Middle frontal gyrus (tissue), 1 donor: ENCODE results near the gene GRM3.
"Not testable (repeated sequence)": the region's sequence is repeated elsewhere in the genome, so short reads cannot be mapped to it uniquely, and the experiment has no call there.

Experiments used
- DNase-seq: peaks from one replicate; pipeline ENCODE4 v3.0.0-alpha.2; 2015; ENCODE audit warnings: low spot score; ENCODE audit errors: extremely low spot score

The GRM3 gene

DNA sequence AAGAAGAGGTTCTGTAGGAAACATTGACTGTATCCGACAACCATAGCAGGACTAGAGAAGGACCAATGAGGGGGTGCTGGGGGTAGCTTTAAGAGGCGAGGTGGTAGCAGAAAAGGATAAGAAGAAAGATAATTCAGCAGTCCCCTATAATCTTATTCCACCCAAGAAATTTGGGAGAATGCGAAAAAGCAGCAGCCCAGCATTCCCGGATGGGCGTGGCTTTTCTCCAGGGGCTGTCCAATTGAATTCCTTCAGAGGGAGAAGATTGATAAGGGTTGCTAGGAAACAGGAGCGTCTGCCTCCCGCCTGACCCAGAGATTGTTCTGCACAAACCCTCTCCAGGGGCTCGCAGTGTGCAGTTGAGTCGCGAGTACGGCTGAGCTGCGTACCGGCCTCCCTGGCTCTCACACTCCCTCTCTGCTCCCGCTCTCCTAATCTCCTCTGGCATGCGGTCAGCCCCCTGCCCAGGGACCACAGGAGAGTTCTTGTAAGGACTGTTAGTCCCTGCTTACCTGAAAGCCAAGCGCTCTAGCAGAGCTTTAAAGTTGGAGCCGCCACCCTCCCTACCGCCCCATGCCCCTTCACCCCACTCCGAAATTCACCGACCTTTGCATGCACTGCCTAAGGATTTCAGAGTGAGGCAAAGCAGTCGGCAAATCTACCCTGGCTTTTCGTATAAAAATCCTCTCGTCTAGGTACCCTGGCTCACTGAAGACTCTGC lies at the start of gene GRM3:
TSS of gene GRM3 (plus strand) at position 349 of the 721 bp plus-strand sequence. CDS start 121,237 bp downstream, outside the sequence.
- DNase-seq: peak; percentile 77

DNA sequence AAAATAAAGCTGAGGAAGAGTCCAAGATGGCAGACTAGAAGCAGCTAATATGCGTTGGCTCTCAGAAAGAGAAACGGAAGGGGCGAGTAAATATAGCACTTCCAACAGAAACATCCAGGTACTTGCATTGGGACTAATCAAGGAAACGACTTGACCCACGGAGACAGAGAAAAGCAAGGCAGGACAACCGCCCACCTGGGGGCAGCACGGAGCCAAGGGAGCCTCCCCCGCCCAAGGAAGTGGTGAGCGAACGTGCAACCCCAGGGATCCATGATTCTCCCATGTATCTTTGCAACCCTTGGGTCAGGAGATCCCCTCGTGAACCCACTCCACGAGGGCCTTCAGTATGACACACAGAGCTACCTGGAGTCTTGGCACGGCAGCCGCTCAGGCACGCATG lies 45.4 kb upstream of the GRM3 start:
- DNase-seq: no peak

DNA sequence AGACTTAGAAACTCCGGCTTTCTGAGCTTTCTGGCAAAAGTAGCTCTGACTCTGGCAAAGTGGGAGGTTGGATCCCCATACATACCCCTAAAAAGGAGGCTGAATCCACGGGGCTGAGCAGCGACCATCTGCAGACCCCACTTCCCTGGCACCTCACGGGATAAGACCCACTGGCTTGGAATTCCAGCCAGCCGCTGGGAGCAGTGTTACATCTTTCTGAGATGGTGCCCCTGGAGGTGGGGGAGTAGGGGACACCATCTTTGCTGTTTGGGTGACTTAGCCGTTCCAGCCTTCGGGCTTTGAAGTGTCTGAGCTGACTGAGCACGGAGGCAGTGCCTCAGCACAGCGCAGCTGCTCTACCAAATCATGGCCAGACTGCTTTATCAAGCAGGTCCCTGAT lies 45.0 kb upstream of the GRM3 start:
- no peak for DNase-seq

DNA sequence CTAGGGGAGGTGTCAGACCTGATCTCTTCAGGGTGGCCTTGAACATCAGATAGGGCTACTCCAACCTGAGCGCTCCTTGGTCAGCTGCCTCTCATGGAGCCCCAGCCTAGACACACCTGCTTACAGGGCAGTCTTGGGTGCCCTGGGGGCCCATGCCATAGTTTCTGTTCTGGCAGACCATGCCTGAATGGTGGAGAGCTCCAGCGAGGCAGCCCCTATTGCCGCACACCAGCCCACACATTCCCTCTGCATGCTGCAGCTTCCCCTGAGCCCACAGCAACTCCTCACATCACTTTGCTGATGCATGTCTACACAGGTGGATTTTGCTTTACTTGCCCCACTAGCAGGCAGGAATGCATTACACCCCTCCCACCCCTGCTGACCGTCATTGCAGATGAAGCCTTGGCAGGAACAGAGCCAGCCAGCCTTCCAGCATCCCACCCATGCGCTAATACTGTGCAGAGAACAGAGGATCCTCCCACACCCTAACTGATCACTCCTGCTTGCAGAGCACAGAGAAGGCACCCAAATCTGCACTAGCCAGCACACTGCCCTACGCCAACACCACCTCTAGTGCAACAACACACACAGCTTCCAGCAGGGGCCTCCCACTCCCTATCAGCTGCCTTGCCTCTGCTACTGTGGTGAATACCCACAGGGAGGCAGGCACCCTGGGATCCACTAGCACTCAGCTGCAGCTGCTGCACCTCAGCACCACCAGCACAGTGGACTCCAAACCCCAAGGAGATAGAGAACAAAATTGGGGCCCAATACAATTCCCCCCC lies 43.0 kb upstream of the GRM3 start:
- peak; percentile 61 for DNase-seq

DNA sequence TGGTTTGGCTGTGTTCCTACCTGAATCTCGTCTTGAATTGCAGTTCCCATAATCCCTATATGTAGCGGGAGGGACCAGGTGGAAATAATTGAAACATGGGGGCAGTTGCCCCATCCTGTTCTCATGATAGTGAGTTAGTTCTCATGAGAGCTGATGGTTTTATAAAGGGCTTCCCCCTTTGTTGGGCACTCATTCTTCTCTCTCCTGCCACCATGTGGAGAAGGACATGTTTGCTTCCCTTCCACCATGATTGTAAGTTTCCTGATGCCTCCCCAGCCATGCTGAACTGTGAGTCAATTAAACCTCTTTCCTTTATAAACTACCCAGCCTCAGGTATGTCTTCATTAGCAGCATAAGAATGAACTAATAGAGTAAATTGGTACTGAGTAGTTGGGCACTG lies 28.0 kb upstream of the GRM3 start:
- DNase-seq: not testable (repeated sequence)

DNA sequence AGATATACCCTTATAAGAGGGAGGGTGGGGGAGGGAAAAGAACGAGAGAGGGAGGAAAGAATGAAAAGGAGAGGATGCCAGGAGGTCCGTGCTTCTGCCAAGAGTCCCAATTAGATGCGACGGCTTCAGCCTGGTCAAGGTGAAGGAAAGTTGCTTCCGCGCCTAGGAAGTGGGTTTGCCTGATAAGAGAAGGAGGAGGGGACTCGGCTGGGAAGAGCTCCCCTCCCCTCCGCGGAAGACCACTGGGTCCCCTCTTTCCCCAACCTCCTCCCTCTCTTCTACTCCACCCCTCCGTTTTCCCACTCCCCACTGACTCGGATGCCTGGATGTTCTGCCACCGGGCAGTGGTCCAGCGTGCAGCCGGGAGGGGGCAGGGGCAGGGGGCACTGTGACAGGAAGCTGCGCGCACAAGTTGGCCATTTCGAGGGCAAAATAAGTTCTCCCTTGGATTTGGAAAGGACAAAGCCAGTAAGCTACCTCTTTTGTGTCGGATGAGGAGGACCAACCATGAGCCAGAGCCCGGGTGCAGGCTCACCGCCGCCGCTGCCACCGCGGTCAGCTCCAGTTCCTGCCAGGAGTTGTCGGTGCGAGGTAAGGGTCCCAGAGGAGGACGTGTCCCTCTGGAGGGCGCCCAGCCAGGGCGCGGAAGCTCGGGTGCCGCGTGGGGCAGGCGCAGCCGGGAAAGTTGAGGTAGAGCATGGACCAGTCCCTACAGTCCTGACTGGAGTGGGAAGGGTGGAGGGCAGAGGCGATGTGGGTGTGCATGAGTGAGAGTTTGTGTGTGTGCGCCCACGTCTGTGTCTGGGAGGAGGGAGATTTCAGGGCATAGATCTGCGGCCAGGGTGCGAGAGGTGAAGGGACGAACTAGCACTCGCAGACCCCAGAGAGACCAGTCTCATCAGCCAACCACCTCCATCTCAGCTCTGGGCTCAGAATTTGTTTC lies 844 bp downstream of the GRM3 start:
- no peak for DNase-seq

DNA sequence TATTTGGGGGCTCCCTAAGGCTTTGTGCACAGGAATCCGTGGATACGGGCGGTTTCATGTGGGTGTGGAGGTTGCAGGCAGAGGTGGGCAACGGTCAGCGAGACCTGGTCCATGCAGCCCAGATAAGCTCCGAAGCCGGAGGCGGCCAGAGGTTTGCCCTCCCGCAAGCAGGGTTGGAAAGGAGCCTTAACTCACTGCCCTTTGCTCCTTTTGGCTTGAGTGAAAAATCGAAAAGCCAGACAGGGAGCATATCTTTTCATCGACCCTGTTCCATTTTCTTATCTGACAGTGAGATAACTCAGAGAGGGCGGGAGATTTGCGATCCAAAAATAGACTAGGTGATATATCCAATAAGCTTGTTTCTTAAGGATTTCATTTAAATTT lies 1.5 kb downstream of the GRM3 start:
- no peak for DNase-seq

DNA sequence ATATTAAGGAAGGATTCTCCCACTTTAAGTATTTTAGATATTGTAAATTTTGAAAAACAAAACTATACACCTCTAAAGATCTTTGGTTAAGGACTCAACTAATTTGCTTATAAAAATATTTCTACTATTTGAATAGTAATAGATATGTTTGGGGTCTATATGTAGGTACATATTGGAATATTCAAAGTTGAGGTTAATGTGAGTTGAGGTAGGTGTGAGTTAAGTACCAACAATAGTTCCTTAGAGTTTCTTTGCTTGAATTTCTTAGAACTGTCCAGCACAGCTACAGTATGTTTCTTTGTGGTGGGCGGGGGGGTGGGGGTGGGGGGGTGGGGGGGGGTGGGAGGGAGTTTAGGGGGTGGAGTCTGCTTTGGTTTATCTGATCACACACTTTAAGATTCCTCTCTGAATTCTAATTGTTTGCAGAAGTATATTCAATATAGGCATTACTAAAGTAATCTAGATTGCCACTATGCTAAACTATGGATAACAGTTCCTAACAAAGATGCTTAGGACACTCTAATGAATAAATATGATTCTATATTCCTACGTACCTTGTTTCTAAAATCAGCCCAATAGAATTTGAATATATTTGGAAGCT lies 2.1 kb downstream of the GRM3 start:
- DNase-seq: no peak

DNA sequence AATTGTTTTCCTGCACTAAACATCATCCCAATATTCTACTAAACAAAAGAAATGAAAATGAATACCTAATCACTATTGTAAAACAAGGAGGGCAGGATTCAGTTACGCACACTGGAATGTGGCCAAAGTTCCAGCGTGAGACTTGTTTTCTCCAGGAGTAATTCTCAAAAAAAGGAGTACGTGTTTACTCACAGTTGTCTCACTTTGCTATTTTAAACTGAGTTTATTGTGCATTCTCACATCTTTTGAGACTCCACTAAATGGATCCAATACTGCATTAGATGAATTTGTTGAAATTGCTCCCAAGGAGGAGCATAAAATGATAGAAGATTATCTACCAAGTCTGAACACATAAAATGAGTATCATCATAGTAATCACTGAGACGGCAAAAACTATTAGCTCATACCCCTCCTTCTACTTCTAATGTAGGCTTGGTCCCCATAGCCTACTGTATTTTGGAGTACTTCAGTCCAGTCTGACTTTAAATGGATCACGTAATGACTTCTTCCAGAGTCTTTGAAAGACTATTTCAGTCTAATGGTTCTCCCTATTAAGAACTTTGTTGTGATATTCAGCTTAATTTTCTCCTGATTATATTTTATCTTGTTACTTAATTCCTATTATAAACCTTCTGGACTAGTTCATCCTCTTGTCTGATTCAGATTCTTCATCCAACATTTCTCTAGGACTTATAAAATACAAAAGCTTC lies 3.8 kb downstream of the GRM3 start:
- no peak for DNase-seq

DNA sequence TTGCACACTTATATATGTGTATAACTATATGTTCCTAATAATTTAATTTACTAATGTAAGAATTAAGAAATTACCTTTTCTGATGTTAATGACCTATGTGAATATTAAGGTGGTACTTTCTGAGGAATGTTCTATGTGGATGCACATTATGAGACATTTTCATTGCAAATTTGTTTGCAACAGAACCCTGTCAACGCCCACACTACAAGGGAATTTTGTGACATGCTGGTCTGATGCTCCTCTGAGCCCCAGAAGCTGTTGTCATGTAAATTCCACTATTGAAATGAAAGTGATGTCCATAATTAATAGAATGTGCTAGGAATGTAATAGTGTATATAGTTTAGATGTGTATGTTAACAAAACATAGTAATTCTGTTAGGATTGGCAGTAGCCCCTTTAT lies 4.5 kb downstream of the GRM3 start:
- no peak for DNase-seq

DNA sequence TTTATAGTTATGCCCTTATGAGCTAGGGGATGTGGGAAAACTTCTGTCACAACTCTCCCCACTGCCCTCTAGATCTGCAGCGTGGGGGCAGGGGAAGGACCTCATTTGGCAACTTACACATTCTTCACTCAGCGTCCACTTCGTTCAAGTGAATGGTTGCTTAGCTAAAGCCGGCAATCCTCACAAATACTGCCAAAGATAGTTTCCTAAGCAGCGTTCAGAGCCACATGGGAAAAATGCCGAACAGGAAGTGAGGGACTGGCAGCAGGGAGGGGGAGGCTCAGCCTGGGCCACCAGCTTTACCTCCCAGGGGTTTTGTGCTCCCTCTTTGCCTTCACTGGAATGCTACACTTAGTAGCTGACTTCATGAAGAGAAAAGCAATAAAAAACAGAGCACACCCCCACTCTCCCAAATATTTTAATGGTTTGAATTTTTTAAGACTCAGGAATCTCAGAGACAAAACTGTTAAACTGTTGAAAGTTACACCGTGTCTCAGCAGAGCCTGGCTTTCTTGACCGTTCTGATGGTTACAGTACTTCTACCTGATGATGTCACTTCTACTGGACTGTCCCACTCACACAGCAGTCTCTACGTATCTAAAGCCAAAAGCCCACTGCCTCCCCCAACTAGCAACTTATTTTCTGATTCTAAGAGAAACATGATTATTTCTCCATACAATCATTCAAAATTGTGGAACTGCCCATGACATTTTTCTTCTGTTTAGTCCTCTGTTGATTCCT lies 10.4 kb downstream of the GRM3 start:
- no peak for DNase-seq

DNA sequence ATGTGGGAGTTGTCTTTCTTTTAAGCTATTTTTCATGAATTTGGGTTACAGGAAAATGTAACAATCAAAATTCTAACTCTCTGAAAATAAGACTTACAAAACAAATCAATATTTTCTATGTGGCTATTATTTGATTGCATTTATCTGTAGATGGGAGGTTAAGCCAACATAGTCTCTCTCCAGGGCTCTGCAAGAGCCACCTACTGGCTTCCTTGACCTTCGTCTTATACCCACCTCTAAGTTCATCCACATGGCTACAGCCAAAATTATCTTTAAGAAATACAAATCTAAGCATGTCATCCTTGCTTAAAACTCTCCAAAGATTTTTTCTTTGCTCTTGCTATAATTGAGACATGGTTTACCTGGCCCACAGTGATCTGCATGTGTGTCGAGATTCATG lies 14.2 kb downstream of the GRM3 start:
- DNase-seq: no peak

DNA sequence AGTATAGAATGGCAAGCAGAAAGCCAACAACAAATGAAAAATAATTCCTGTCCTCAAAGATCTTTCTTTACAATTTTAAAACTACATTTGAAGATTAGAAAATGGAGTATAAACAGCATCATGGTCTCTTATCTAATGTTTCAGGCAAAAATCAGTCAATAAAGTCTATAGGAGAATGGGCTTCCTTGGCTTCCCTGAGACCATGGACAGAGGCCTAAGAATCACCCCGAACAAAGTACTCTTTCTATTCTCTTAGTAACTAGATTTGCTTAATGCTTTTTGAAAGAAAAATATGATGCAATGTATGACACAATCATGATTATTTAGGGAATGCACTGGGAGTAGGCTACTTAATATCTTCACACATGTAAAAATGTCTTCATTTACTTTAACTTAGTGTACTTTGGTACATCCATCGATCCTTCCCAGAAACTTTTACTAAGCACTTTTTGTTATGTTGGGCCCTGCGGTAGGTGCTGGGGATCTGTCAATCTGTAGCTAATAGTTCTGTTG lies 17.3 kb downstream of the GRM3 start:
- no peak for DNase-seq

DNA sequence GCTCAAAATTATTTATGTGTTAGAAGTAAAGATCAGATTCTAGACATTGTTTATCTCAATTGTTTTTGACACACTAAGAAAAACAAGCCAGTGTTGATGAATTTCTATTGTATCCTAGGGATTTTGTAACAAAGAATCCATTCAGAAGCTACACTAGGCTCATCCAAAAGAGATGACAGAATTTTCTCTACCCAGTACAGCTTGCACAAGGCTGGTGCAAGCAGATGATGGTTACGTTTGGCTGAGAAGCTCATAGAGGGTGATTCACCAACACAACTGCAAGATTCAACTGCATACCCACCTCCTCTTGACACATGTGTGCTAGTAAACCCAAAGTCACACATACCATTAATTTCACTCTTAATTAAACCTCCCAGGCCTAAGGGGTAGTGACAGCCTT lies 20.8 kb downstream of the GRM3 start:
- DNase-seq: peak; percentile 80

DNA sequence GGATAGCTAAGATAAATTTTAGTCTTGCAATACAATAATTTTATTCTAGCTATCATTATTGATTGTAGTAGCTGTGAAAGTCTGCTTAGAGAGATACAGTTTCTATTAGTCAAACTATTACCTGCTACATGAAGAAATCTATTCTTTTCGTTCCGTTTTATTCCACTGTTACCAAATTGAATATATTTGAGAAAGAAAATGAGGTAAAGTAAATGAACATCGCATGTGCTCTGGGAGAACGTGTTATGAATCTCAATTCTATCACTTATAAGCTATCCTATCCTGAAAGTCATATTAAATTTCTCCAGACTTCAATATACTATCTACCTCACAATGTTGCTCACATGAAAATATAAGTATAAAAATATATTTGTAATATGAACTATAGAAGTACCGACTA lies 21.3 kb downstream of the GRM3 start:
- DNase-seq: no peak

DNA sequence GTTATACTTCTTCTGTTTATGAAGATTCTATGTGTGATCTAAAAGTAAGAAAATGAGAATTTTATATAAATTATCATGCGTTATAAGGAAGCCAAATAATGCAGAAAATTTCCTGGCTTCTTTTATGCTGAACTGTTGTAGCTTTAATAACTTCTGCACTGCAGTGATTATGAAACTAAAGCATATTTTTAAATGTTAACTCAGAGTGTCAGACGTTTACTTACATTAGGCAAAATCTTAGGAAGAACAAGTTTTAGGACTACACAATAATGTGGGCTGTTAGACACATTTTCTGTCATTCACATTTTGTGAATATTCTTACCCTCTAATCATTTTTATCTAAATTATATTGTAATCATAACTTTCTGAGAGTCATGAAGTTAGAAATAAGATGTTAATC lies 22.0 kb downstream of the GRM3 start:
- no peak for DNase-seq

DNA sequence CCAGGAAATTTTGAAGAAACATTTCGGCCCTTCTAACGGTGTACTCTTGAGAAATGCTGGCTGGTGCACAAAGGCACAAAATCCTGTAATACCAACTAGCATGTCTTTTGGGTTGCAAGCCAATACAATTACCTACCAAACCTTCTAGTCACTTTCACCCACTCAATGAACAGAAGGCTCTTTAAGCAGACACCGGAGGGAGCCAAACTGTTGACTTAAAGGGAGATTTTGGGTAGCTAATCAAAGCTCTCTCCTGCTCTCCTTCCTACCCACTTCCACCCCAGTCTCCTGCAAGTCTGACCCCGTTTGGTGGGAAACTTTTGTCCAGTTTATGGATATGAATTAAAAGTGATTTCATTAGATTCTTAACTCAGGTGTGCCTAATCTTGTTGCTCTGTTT lies 24.0 kb downstream of the GRM3 start:
- DNase-seq: no peak

DNA sequence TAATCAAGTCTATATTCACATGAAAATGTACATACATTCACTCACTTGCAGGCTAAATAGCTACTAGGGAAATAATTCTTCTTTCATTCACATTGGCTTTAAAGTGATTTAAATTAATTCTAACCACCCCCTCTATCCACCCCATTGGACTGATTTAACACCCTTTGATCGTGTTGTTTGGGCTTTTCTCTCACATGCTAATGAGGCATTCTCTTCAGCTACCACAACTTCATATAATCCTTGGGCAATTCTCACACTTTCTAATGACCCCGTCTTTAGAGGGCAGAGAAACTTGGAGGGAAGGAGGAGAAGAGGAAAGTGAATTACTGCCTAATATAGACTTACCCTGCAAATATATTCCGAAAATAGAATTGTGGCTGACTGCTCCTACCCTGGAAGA lies 24.6 kb downstream of the GRM3 start:
- no peak for DNase-seq

DNA sequence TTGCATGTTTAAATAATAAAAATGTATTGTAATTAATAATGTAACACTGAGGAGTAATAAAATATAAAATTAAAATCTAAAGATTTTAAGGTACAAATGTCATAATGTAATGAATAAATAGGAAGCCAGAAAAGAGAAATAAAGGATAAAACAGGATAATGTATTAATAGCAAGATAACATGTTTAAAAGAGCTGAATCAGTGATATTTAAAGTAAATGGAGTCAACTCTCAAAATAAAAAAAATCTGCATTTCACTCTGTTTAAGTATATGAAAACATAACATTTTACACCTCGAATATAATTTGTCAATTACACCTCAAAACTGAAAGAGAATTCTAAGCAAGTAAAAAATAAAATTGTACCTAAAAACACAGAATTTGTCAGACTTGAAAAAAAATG lies 44.1 kb downstream of the GRM3 start:
- DNase-seq: no peak

DNA sequence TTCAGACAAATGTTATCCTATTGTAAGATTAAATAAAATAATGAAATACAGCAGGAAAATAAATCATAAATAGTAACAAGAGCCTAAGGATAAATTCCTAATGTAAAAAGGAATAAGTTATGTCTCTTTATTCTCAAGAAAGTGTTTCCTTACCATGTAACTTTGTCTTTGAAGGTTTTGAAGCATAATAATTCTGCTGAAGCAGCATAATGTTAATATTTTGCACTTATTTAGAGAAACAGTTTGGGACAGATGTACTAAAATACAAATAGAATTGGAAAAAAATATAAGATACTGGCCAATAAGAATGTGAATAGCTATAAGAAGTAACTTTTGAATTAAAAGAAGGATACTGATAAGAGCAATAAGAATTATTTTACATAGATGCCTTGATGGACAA lies 45.7 kb downstream of the GRM3 start:
- DNase-seq: no peak
